Neural cell (in vitro differentiated cells): Measurements from ENCODE around the gene CISH.

Experiments
- CTCF ChIP-seq: fragments of 450-650 bp; IDR thresholded peaks from 2 replicates; pipeline ENCODE4 v1.5.1; 2014; ENCODE audit warnings: antibody characterized with exemption, mild to moderate bottlenecking, moderate library complexity; ENCODE audit not compliant: poor library complexity, severe bottlenecking
- EP300 ChIP-seq: fragments of 450-650 bp; conservative IDR thresholded peaks from 2 replicates; pipeline ENCODE4 v1.6.1; 2014; ENCODE audit warnings: antibody characterized with exemption, mild to moderate bottlenecking, moderate library complexity; ENCODE audit not compliant: poor library complexity, severe bottlenecking
- EZH2 ChIP-seq: fragments of 200-600, 300-800 bp; shearing (Covaris generic), sonication (generic); IDR thresholded peaks from 2 replicates; pipeline ENCODE4 v1.6.1; 2014; ENCODE audit warnings: antibody characterized with exemption, low read length, borderline replicate concordance, mild to moderate bottlenecking; ENCODE audit not compliant: insufficient read depth, poor library complexity, severe bottlenecking
- RAD21 ChIP-seq: fragments of 450-650 bp; conservative IDR thresholded peaks from 2 replicates; pipeline ENCODE4 v1.6.1; 2014; ENCODE audit warnings: antibody characterized with exemption, mild to moderate bottlenecking, moderate library complexity
- REST ChIP-seq: IDR thresholded peaks from 2 replicates; pipeline ENCODE4 v1.6.1; 2012; ENCODE audit warnings: borderline replicate concordance
- TAF1 ChIP-seq: IDR thresholded peaks from 2 replicates; pipeline ENCODE4 v1.6.1; 2012; ENCODE audit warnings: low read depth

GRCh38 chr3:50559702-50560101, 51.9 kb downstream of the CISH start:
- TF ChIP-seq CTCF (no peak), EZH2 (no peak), TAF1 (no peak), EP300 (no peak), RAD21 (no peak), REST (no peak)
